H54 (cell line): ENCODE measurements around the gene UCKL1.

Source experiments
- DNase-seq: peaks from one replicate; pipeline ENCODE4 v3.0.0; 2011; ENCODE audit warnings: low spot score, mixed read lengths; ENCODE audit not compliant: insufficient read length
- FAIRE-seq: peaks from 3 replicates; lab custom pipeline; 2011; peaks lifted over from hg19 to GRCh38; lab: Jason Lieb, UNC
- POLR2A ChIP-seq: IDR thresholded peaks from 2 replicates; pipeline ENCODE4 v1.6.1; 2011; ENCODE audit warnings: low read depth, mild to moderate bottlenecking, low read length

The UCKL1 gene

GRCh38 chr20:63958964-63959698 is 2.9 kb upstream of the UCKL1 start:
- no peak for DNase-seq
- no peak for TF ChIP-seq POLR2A
- no peak for FAIRE-seq

GRCh38 chr20:63958471-63958870 is 2.3 kb upstream of the UCKL1 start:
- FAIRE-seq (no peak), DNase-seq (no peak)
- TF ChIP-seq POLR2A = no peak

- DNase-seq = no peak
- TF ChIP-seq POLR2A = no peak
- no peak for FAIRE-seq
Measured at GRCh38 chr20:63957690-63958441, 1.6 kb upstream of the UCKL1 start.

- DNase-seq = peak; percentile 87
- TF ChIP-seq POLR2A = no peak
- no peak for FAIRE-seq
Measured at GRCh38 chr20:63957004-63957689, 931 bp upstream of the UCKL1 start.

GRCh38 chr20:63956664-63957003 is 418 bp upstream of the UCKL1 start:
- TF ChIP-seq POLR2A = no peak

GRCh38 chr20:63955281-63955826 is 862 bp downstream of the UCKL1 start:
- DNase-seq = peak; percentile 61
- no peak for FAIRE-seq
- TF ChIP-seq POLR2A = peak; percentile 15; the same call in 1 of the 2 replicates

More at GRCh38 chr20:63956664-63957003, 418 bp upstream of the UCKL1 start:
- FAIRE-seq (no peak), DNase-seq (no peak)

- FAIRE-seq (no peak), DNase-seq (no peak)
Measured at GRCh38 chr20:63953764-63954429, 2.3 kb downstream of the UCKL1 start.

GRCh38 chr20:63952769-63953168 is 3.4 kb downstream of the UCKL1 start:
- no peak for FAIRE-seq
- no peak for TF ChIP-seq POLR2A

More at GRCh38 chr20:63953764-63954429, 2.3 kb downstream of the UCKL1 start:
- no peak for TF ChIP-seq POLR2A

GRCh38 chr20:63952210-63952535 is 4.0 kb downstream of the UCKL1 start:
- no peak for DNase-seq
- TF ChIP-seq POLR2A = no peak
- no peak for FAIRE-seq

More at GRCh38 chr20:63952769-63953168, 3.4 kb downstream of the UCKL1 start:
- no peak for DNase-seq

GRCh38 chr20:63951398-63952209 is 4.6 kb downstream of the UCKL1 start:
- TF ChIP-seq POLR2A = no peak
- DNase-seq = no peak
- no peak for FAIRE-seq

GRCh38 chr20:63950701-63951397 is 5.4 kb downstream of the UCKL1 start:
- no peak for FAIRE-seq

More at GRCh38 chr20:63950701-63951397, 5.4 kb downstream of the UCKL1 start:
- TF ChIP-seq POLR2A = no peak
- no peak for DNase-seq
